CD4-positive, CD25-positive, alpha-beta regulatory T cell (primary cell): Measurements from ENCODE around the gene CD79A. TPM values are rescaled to one million over a fixed set of nuclear protein-coding genes. Genes with fewer than 3 reads are reported as not detected.

Experiments
- ATAC-seq, 2 donors: fragments of 150-1000 bp; cut with Tn5 transposase; one replicate each; pipeline ENCODE4 v1.10.0; 2021; ENCODE audit warnings: low read depth in 2 of 2, moderate number of reproducible peaks in 2 of 2, moderate library complexity in 1 of 2
- DNase-seq, 3 donors: peaks; one replicate each; pipeline versions ENCODE4 v3.0.0 to v3.0.0-alpha.2; 2012 to 2022; ENCODE audit warnings: mixed read lengths in 1 of 3
- H3K27ac ChIP-seq: one replicate; pipeline ENCODE4 v1.7.0; 2013; ENCODE audit warnings: mild to moderate bottlenecking, low read length; ENCODE audit not compliant: insufficient read depth, poor library complexity, severe bottlenecking
- H3K27me3 ChIP-seq: one replicate; pipeline ENCODE4 v1.7.0; 2013; ENCODE audit warnings: low read length; ENCODE audit not compliant: control insufficient read depth, insufficient read depth
- H3K36me3 ChIP-seq: one replicate; pipeline ENCODE4 v1.7.0; 2013; ENCODE audit warnings: mild to moderate bottlenecking, low read length, moderate library complexity; ENCODE audit not compliant: control insufficient read depth, insufficient read depth
- H3K4me1 ChIP-seq: 2 replicates; pipeline ENCODE4 v1.7.0; 2013; ENCODE audit warnings: mild to moderate bottlenecking, low read length; ENCODE audit not compliant: insufficient read depth, control insufficient read depth, poor library complexity, severe bottlenecking
- H3K4me3 ChIP-seq: one replicate; pipeline ENCODE4 v1.7.0; 2013; ENCODE audit warnings: low read depth, mild to moderate bottlenecking, low read length, moderate library complexity
- H3K9me3 ChIP-seq, 2 experiments: 1 replicate in 1 of 2; 2 replicates in 1 of 2; pipeline ENCODE4 v1.7.0; 2013; ENCODE audit warnings: low read length in 2 of 2, mild to moderate bottlenecking in 1 of 2, moderate library complexity in 1 of 2; ENCODE audit not compliant: control insufficient read depth in 2 of 2
- H3K27ac Mint-ChIP-seq, 3 donors: one replicate each; pipeline ENCODE4 v1.8.0; 2020 to 2022; ENCODE audit warnings: mild to moderate bottlenecking in 3 of 3, mixed read lengths in 3 of 3, moderate library complexity in 2 of 3
- H3K27me3 Mint-ChIP-seq: one replicate; pipeline ENCODE4 v1.8.0; 2022; ENCODE audit warnings: mild to moderate bottlenecking, mixed read lengths
- H3K36me3 Mint-ChIP-seq: one replicate; pipeline ENCODE4 v1.8.0; 2020; ENCODE audit warnings: mixed read lengths
- H3K4me1 Mint-ChIP-seq, 4 donors: one replicate each; pipeline ENCODE4 v1.8.0; 2020 to 2022; ENCODE audit warnings: mixed read lengths in 4 of 4, mild to moderate bottlenecking in 1 of 4
- H3K4me3 Mint-ChIP-seq, 4 donors: one replicate each; pipeline ENCODE4 v1.8.0; 2020 to 2022; ENCODE audit warnings: mild to moderate bottlenecking in 4 of 4, mixed read lengths in 4 of 4, moderate library complexity in 3 of 4
- H3K9me3 Mint-ChIP-seq, 7 donors: one replicate each; pipeline ENCODE4 v1.8.0; 2020 to 2022; ENCODE audit warnings: mixed read lengths in 7 of 7, mild to moderate bottlenecking in 3 of 7, moderate library complexity in 2 of 7
- polyA plus RNA-seq, 4 donors: library from polyadenylated mRNA; unstranded; fragments of 300-500 nt; fragmentation: Illumina TruSeq; gene quantifications; one replicate each; pipeline ENCODE4 v1.2.3, GENCODE V29; 2021
- total RNA-seq: library from RNA; stranded (reverse); gene quantifications from one replicate; pipeline ENCODE4 v1.2.3, GENCODE V29; 2022

CD79A gene
- total and polyA plus RNA-seq, 5 donors from 2014 or later: 4.9 to 17.9 (median 15.9) TPM

- H3K4me3 Mint-ChIP-seq: no peak overlapping the region
- no peaks in the 10 kb centered on the region for H3K27me3 ChIP-seq
- H3K9me3 ChIP-seq: no peaks in the 10 kb centered on the region
- ATAC-seq (no peak), DNase-seq (no peak)
- no peaks in the 10 kb centered on the region for H3K9me3 Mint-ChIP-seq
- H3K27me3 Mint-ChIP-seq: no peaks in the 10 kb centered on the region
- H3K36me3 ChIP-seq: peaks cover 78% of the 10 kb centered on the region
- peaks cover 46% of the 10 kb centered on the region for H3K4me1 ChIP-seq
- no peak overlapping the region for H3K4me3 ChIP-seq
- H3K36me3 Mint-ChIP-seq: peaks cover 32% of the 10 kb centered on the region
- H3K27ac Mint-ChIP-seq: no peak overlapping the region
- no peak overlapping the region for H3K27ac ChIP-seq
- H3K4me1 Mint-ChIP-seq: peaks cover 3 to 61% (median 16%) of the 10 kb centered on the region in 4 donors
These were observed 20.1 kb downstream of the CD79A start for GRCh38 chr19:41897181-41897580.

DNA sequence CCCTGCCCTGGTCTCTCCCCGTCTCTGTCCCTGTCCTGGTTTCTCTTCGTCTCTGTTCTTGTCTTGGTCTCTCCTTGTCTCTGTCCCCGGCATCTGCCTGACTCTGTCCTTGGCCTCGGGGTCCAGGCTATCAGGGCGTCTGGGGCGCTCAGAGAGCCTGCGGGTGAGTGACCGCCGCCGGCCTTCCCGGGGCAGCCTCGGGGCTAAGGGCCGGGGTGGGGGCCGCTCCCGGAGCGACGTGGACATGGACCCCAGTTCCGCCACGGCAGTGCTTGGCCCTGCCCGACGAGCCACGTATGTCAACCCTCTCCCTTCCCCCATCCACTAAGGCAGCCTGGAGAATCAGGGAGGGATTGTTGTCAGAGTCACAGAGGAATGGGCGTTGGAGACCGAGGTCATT lies 20.7 kb downstream of the CD79A start:
- ATAC-seq (no peak), DNase-seq (no peak)
- H3K27ac ChIP-seq: no peak overlapping the region
- peak overlapping the region in 1 of 3 donors; percentile 94 for H3K27ac Mint-ChIP-seq
- H3K27me3 Mint-ChIP-seq: no peaks in the 10 kb centered on the region
- H3K36me3 ChIP-seq: peaks cover 78% of the 10 kb centered on the region
- no peak overlapping the region for H3K4me3 ChIP-seq
- peaks cover 3 to 66% (median 16%) of the 10 kb centered on the region in 4 donors for H3K4me1 Mint-ChIP-seq
- H3K36me3 Mint-ChIP-seq: peaks cover 32% of the 10 kb centered on the region
- peak overlapping the region in 1 of 4 donors; percentile 60 for H3K4me3 Mint-ChIP-seq
- H3K9me3 ChIP-seq: no peaks in the 10 kb centered on the region
- H3K4me1 ChIP-seq: peaks cover 43% of the 10 kb centered on the region
- no peaks in the 10 kb centered on the region for H3K9me3 Mint-ChIP-seq
- no peaks in the 10 kb centered on the region for H3K27me3 ChIP-seq

GRCh38 chr19:41898235-41898634 lies 21.2 kb downstream of the CD79A start:
- no peak overlapping the region for H3K27ac ChIP-seq
- Mint-ChIP-seq H3K9me3 (no peaks in the 10 kb centered on the region), H3K27me3 (no peaks in the 10 kb centered on the region), H3K4me1 (peaks cover 3 to 66% (median 16%) of the 10 kb centered on the region in 4 donors), H3K27ac (peak overlapping the region in 1 of 3 donors; percentile 63), H3K36me3 (peaks cover 28% of the 10 kb centered on the region), H3K4me3 (peak overlapping the region in 1 of 4 donors; percentile 60)
- H3K4me1 ChIP-seq: peaks cover 39% of the 10 kb centered on the region
- H3K4me3 ChIP-seq: no peak overlapping the region
- no peak for ATAC-seq
- peaks cover 80% of the 10 kb centered on the region for H3K36me3 ChIP-seq
- H3K9me3 ChIP-seq: no peaks in the 10 kb centered on the region
- DNase-seq: no peak
- H3K27me3 ChIP-seq: no peaks in the 10 kb centered on the region

DNA sequence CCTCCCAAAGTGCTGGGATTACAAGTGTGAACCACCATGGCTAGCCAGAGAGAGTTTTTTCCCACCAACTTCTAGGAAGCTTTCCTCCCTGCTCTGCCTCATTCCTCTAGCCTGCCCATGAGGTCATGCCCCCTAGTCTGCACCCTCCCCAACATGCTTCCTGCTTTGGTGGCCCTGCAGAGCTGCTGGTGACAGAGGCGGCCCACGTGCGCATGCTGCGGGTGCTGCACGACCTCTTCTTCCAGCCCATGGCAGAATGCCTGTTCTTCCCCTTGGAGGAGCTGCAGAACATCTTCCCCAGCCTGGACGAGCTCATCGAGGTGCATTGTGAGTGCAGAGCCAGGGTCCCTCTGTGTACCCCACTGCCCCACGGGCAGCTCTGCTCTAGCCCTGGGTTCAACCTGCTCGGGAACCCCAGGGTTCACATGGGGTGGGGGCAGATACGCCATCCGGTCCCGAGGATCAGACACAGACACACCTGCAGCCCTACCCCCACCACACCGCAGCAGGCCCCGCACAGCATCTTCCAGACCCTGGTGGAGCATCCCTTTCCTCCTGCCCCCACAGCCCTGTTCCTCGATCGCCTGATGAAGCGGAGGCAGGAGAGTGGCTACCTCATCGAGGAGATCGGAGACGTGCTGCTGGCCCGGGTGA lies 24.8 kb downstream of the CD79A start:
- Histone ChIP-seq H3K9me3 (no peaks in the 10 kb centered on the region), H3K36me3 (peaks cover 86% of the 10 kb centered on the region), H3K27me3 (no peaks in the 10 kb centered on the region), H3K27ac (peak overlapping the region; percentile 2), H3K4me1 (peaks cover 18% of the 10 kb centered on the region), H3K4me3 (no peak overlapping the region)
- Mint-ChIP-seq H3K9me3 (peaks cover 0 to 3% (median 0%) of the 10 kb centered on the region in 7 donors), H3K4me3 (peak overlapping the region in 2 of 4 donors; percentile 27 to 57), H3K27ac (peak overlapping the region in 1 of 3 donors; percentile 62), H3K36me3 (peaks cover 41% of the 10 kb centered on the region), H3K27me3 (no peaks in the 10 kb centered on the region), H3K4me1 (peaks cover 3 to 68% (median 21%) of the 10 kb centered on the region in 4 donors)
- DNase-seq (no peak), ATAC-seq (no peak)

GRCh38 chr19:41902594-41902993 lies 25.5 kb downstream of the CD79A start:
- Histone ChIP-seq H3K27ac (no peak overlapping the region), H3K4me3 (no peak overlapping the region), H3K9me3 (no peaks in the 10 kb centered on the region), H3K4me1 (peaks cover 23% of the 10 kb centered on the region), H3K27me3 (no peaks in the 10 kb centered on the region), H3K36me3 (peaks cover 85% of the 10 kb centered on the region)
- Mint-ChIP-seq H3K4me3 (no peak overlapping the region), H3K27ac (no peak overlapping the region), H3K9me3 (peaks cover 0 to 3% (median 0%) of the 10 kb centered on the region in 7 donors), H3K36me3 (peaks cover 45% of the 10 kb centered on the region), H3K4me1 (peaks cover 3 to 71% (median 21%) of the 10 kb centered on the region in 4 donors), H3K27me3 (no peaks in the 10 kb centered on the region)
- no peak for DNase-seq
- ATAC-seq: no peak

GRCh38 chr19:41903193-41903953 lies 26.3 kb downstream of the CD79A start:
- ATAC-seq: no peak
- Histone ChIP-seq H3K36me3 (peaks cover 77% of the 10 kb centered on the region), H3K27ac (peak overlapping the region; percentile 52), H3K9me3 (no peaks in the 10 kb centered on the region), H3K4me1 (peaks cover 17% of the 10 kb centered on the region), H3K27me3 (no peaks in the 10 kb centered on the region), H3K4me3 (no peak overlapping the region)
- no peak overlapping the region for H3K4me3 Mint-ChIP-seq
- peak overlapping the region in 2 of 3 donors; percentile 31 to 71 for H3K27ac Mint-ChIP-seq
- DNase-seq: no peak
- H3K9me3 Mint-ChIP-seq: peaks cover 0 to 3% (median 0%) of the 10 kb centered on the region in 7 donors
- no peaks in the 10 kb centered on the region for H3K27me3 Mint-ChIP-seq
- peaks cover 3 to 65% (median 21%) of the 10 kb centered on the region in 4 donors for H3K4me1 Mint-ChIP-seq
- H3K36me3 Mint-ChIP-seq: peaks cover 45% of the 10 kb centered on the region

DNA sequence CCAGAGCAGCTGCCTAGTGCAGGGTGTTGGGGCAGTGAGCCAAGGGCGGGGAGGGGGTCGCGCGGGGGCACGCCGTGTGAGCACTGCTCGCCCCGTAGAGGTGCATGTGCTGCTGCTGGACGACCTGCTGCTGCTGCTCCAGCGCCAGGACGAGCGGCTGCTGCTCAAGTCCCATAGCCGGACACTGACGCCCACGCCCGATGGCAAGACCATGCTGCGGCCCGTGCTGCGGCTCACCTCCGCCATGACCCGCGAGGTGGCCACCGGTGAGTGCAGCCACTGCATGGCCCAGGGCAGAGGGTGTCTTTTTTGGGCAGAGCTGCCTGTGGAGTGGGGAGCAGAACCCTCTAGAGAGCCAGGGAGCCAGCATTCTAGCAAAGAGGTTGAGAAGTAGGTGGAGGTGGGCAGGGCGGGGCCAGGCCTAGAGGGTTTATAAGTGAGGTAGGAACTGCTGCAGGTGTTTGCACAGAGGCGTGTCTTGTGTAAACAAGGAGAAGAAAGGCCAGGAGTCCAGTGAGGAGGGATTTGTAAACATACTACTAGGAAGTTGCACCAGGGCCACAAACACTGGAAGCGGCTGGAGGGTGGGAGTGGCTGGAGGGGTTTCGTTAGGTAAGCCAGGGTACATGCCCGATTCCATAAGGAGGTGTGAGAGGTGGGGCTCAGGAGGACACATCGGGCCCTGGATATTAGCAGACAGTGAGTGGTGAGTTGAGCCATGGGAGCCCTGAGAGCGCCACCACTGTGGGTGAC lies 27.2 kb downstream of the CD79A start:
- Histone ChIP-seq H3K27me3 (no peaks in the 10 kb centered on the region), H3K27ac (peak overlapping the region; percentile 52), H3K4me3 (no peak overlapping the region), H3K4me1 (peaks cover 17% of the 10 kb centered on the region), H3K36me3 (peaks cover 70% of the 10 kb centered on the region), H3K9me3 (no peaks in the 10 kb centered on the region)
- no peaks in the 10 kb centered on the region for H3K27me3 Mint-ChIP-seq
- peak overlapping the region in 2 of 3 donors; percentile 43 to 71 for H3K27ac Mint-ChIP-seq
- no peak for ATAC-seq
- H3K9me3 Mint-ChIP-seq: peaks cover 0 to 3% (median 0%) of the 10 kb centered on the region in 7 donors
- H3K36me3 Mint-ChIP-seq: peaks cover 37% of the 10 kb centered on the region
- DNase-seq: no peak
- peaks cover 0 to 59% (median 18%) of the 10 kb centered on the region in 4 donors for H3K4me1 Mint-ChIP-seq
- peak overlapping the region in 1 of 4 donors; percentile 62 for H3K4me3 Mint-ChIP-seq
